AG09309 (cell line): Measurements from ENCODE around the gene SNX10.

ENCODE experiments used
- DNase-seq: peaks from one replicate; pipeline ENCODE4 v3.0.0-alpha.2; 2010; ENCODE audit warnings: low read depth
- H3K4me3 ChIP-seq: 2 replicates; pipeline ENCODE4 v1.5.1; 2011; ENCODE audit warnings: mild to moderate bottlenecking, low read depth, low read length, moderate library complexity; ENCODE audit not compliant: control insufficient read depth
- TF ChIP-seq, protein P1 (sequence below): IDR thresholded peaks from 2 replicates; pipeline ENCODE4 v1.5.1; 2011; ENCODE audit warnings: mild to moderate bottlenecking, low read depth, low read length, inconsistent platforms; ENCODE audit not compliant: insufficient read depth, control insufficient read depth; ENCODE audit errors: missing control alignments

Gene SNX10

GRCh38 chr7:26379711-26380110 is 88.0 kb downstream of the SNX10 start:
- DNase-seq, result no peak
- TF ChIP-seq, protein P1, sequence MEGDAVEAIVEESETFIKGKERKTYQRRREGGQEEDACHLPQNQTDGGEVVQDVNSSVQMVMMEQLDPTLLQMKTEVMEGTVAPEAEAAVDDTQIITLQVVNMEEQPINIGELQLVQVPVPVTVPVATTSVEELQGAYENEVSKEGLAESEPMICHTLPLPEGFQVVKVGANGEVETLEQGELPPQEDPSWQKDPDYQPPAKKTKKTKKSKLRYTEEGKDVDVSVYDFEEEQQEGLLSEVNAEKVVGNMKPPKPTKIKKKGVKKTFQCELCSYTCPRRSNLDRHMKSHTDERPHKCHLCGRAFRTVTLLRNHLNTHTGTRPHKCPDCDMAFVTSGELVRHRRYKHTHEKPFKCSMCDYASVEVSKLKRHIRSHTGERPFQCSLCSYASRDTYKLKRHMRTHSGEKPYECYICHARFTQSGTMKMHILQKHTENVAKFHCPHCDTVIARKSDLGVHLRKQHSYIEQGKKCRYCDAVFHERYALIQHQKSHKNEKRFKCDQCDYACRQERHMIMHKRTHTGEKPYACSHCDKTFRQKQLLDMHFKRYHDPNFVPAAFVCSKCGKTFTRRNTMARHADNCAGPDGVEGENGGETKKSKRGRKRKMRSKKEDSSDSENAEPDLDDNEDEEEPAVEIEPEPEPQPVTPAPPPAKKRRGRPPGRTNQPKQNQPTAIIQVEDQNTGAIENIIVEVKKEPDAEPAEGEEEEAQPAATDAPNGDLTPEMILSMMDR, result no peak
- no peak overlapping the region for H3K4me3 ChIP-seq

- TF ChIP-seq, protein P1, result no peak
- no peak for DNase-seq
- H3K4me3 ChIP-seq, result no peak overlapping the region
These were observed 90.1 kb downstream of the SNX10 start for GRCh38 chr7:26381476-26382353.

GRCh38 chr7:26385240-26385639 is 93.6 kb downstream of the SNX10 start:
- H3K4me3 ChIP-seq, result no peak overlapping the region
- no peak for DNase-seq
- TF ChIP-seq, protein P1, result no peak

- TF ChIP-seq, protein P1, result no peak
- no peak overlapping the region for H3K4me3 ChIP-seq
- no peak for DNase-seq
These were observed 96.1 kb downstream of the SNX10 start for GRCh38 chr7:26387731-26388130.

DNA sequence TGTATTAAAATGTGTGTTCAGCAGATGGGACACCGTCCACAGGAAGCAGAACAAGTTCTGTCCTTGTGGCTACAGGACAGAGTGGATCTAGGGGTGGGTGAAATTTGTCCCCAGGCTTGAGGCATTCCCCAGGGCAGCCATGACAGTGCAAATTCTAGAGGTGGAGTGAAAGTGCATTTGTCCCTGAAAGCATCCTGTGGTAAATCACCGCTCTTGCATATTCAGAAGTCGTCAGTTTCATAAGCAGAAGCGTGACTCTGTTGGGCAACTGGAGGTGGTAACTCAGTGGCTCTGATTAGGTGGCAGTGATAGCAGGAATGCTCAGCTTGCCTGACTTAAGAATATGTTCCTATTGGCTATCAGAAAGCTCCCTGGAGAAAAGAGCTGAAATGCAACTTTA is 96.6 kb downstream of the SNX10 start:
- no peak overlapping the region for H3K4me3 ChIP-seq
- DNase-seq, result no peak
- TF ChIP-seq, protein P1, result no peak

DNA sequence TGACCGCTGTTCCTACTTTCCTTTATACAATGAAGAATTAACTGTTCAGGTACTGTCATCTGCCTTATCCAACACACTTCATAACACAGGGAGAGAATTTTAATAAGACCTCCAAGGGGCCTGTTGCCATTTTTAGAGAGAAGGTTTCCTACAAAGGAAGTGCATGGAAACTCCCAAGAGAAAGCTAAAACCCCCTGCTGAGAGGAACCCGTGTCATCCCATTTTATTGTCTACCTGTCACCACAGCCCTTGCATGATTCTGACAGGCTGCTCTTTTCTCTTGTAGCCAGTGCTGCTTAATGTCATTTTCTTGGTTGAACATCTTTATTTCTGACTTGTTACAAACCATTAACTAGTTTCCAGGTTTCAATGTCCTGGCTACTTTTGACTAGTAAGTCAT is 98.4 kb downstream of the SNX10 start:
- TF ChIP-seq, protein P1, result no peak
- no peak overlapping the region for H3K4me3 ChIP-seq
- DNase-seq, result no peak

GRCh38 chr7:26393818-26394217 is 102.2 kb downstream of the SNX10 start:
- TF ChIP-seq, protein P1, result no peak
- H3K4me3 ChIP-seq, result no peak overlapping the region
- DNase-seq, result no peak
